Measurements from ENCODE around the gene NPY2R.

NPY2R gene

DNA sequence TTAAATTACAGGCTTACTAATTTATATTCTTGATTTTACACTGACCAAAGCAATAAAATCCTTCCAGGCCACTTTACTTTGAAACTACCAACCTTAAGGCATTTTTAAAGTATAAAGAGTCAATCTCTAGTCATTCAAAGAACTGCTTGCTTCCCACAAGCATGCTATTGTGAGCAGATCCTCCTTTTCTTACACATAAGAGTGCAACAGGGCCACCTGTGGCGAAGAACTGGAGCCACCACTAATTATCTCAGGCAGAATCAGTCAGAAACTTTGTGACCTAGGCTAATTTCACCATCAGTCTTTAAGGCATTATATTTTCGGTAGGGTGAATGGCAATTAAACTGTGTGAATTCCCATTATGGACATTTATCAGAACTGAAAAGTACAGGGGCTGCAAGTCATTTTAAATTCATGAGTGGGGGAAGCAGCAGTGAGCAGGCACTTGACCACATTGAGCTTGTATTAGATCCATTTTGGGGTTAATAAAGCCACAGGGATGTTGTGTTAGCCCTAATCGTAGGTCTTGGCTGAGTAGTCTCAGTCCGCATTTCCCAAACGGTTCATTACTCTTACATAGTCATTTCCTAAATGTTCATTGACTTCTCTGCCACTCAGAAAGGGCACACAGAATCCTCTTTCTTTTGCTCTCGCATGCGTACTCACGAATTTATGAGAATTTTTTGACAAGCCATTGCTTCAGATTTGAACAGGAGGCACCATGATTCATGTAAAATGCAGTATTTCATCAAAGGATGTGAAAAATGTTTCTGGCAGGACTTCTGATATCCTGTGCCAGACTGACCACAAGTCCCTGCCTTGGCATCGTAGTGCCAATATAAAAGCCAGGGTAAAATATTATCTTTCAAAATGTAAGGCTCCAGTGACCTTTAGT is 39.8 kb downstream of the NPY2R start:
- no peak for DNase-seq (ENCODE audit: extremely low read depth in 1 of 2, low read depth in 1 of 2)

DNA sequence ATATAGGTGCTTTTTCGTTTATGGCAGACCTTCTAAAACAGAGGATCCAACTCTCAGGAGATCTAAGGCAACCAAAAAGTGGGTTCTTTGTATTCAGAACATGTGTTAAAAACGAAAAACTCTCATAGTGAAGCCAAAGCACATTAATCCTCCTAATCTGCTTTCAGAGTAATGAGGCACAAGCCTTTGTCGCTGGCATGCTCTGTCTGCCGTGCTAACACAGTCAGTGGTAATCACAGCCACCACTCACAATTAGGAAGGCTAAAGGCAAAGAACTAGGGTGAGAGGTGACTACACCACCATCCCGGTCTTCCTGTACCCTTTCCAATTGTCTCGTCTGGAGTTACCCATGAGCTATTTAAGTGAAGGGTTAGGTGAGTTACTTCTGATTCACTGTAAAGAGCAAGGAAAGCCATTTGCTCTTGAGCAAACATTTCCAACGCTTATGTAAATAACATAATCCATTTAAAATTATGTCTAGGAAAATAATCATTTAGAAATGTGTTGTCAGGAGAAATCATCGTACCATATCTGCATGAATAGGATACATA is 40.7 kb downstream of the NPY2R start:
- DNase-seq (ENCODE audit: extremely low read depth in 1 of 2, low read depth in 1 of 2): no peak

DNA sequence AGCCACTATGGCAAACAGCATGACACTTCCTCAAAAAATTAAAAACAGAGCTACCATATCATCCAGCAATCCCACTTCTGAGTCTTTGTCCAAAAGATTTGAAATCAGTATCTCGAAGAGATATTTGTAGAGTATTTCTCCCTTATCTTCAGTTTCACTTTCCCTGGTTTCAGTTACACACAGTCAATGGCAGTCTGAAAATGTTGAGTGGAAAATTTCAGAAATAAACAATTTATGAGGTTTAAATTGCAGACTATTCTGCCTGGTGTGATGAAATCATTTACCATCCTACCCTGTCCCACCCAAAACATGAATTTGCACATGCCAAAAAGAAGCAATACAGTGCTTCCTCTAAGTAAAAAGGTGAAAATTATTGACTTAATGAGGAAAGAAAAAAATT is 43.9 kb downstream of the NPY2R start:
- DNase-seq (ENCODE audit: extremely low read depth in 1 of 2, low read depth in 1 of 2): no peak

DNA sequence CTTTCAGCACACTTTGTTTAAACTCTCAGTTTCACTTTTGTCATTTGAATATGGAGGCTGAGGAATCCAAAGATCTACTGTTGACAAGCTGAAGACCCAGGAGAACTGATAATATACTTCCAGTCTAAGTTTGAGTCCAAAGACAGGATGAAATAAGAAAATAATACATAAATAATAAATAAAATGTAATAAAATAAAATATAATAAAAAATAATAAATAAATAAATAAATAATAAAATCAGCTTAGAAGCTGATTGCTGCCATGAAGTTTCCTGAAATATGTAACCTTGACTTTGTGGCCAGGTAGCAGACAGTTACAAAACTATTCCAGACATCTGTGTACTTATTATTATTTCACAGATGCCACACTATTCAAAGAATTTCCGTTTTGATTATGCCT is 55.0 kb downstream of the NPY2R start:
- no peak for DNase-seq (ENCODE audit: extremely low read depth in 1 of 2, low read depth in 1 of 2)

DNA sequence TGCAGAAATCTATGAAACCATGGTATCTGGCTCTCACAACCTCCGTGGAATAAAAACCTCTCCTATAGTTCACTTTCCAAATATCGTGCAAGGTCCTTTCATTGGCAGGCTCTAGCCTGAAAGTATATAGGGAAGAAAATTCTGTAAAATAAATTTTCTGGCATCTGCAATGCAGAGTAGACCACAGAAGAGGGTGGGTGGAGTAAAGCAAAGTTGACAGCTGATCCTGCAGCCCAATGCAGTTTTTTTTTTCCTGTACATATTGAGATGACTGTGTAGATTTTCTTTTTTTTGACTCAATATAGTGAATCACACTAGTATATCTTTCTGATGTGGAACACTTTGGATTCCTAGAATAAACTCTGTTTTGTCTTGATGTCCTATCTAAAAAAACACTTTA is 56.7 kb downstream of the NPY2R start:
- no peak for DNase-seq (ENCODE audit: extremely low read depth in 1 of 2, low read depth in 1 of 2)

Measured in stimulated activated CD8-positive, alpha-beta memory T cell treated with anti-CD3 and anti-CD28 coated beads, Interleukin-7, amount 100 ng/mL, for 48 hours (primary cell).